Endothelial cell (in vitro differentiated cells): ENCODE data around the gene UBE2E2. TPM values are rescaled to one million over a fixed set of nuclear protein-coding genes. Genes with fewer than 3 reads are reported as not detected.

Experiments
- DNase-seq: peaks from one replicate; pipeline ENCODE4 v3.0.0; 2021; ENCODE audit warnings: low spot score
- H3K27ac Mint-ChIP-seq: one replicate; pipeline ENCODE4 v1.8.0; 2021; ENCODE audit warnings: mixed read lengths, inconsistent platforms; ENCODE audit not compliant: unreplicated experiment
- H3K27me3 Mint-ChIP-seq: one replicate; pipeline ENCODE4 v1.8.0; 2021; ENCODE audit warnings: mild to moderate bottlenecking, moderate library complexity, mixed read lengths, inconsistent platforms; ENCODE audit not compliant: unreplicated experiment
- H3K36me3 Mint-ChIP-seq: one replicate; pipeline ENCODE4 v1.8.0; 2021; ENCODE audit warnings: mild to moderate bottlenecking, low read depth, mixed read lengths, inconsistent platforms; ENCODE audit not compliant: unreplicated experiment
- H3K4me1 Mint-ChIP-seq: one replicate; pipeline ENCODE4 v1.8.0; 2021; ENCODE audit warnings: mild to moderate bottlenecking, mixed read lengths, inconsistent platforms; ENCODE audit not compliant: unreplicated experiment
- H3K4me3 Mint-ChIP-seq: one replicate; pipeline ENCODE4 v1.8.0; 2021; ENCODE audit warnings: mild to moderate bottlenecking, mixed read lengths, inconsistent platforms; ENCODE audit not compliant: unreplicated experiment
- H3K9me3 Mint-ChIP-seq: one replicate; pipeline ENCODE4 v1.8.0; 2021; ENCODE audit warnings: mixed read lengths, inconsistent platforms; ENCODE audit not compliant: unreplicated experiment
- total RNA-seq: library from RNA; stranded (reverse); fragmentation: NEBNext Ultra II Directional; extraction: Animal tissue kit (Norgen Biotek cat#: 25700); gene quantifications from one replicate; pipeline ENCODE4 v1.2.1, GENCODE V29; 2021; ENCODE audit not compliant: unreplicated experiment
- TF ChIP-seq, protein P1 (sequence below): fragments of 200-600 bp; sonication (generic); IDR thresholded peaks from one replicate; pipeline ENCODE4 v1.5.0; 2021; ENCODE audit warnings: antibody characterized with exemption; ENCODE audit not compliant: unreplicated experiment

The UBE2E2 gene
- total RNA-seq, 1 donor from 2014 or later: 46.9 TPM

DNA sequence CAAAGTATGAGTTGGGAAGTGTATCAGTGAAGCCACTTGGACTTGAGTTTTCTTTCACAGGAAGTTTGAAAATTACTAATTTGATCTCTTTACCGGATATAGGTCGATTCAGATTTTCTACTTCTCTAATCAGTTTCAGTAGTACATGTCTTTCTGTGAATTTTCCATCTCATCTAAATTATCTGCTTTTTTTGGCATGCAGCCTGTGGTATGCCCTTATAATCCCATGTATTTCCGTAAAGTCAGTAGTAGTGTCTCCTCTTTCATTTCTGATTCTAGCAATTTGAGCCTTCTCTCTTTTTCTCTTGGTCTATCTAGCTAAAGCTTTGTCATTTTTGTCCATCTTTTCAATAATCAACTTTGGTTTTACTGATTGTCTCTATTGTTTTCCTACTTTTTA is 434.2 kb downstream of the UBE2E2 start:
- Mint-ChIP-seq H3K27me3 (no peaks in the 10 kb centered on the region), H3K36me3 (no peaks in the 10 kb centered on the region), H3K27ac (no peak overlapping the region), H3K9me3 (no peaks in the 10 kb centered on the region), H3K4me3 (no peak overlapping the region), H3K4me1 (no peaks in the 10 kb centered on the region)
- no peak for DNase-seq
- TF ChIP-seq, protein P1, sequence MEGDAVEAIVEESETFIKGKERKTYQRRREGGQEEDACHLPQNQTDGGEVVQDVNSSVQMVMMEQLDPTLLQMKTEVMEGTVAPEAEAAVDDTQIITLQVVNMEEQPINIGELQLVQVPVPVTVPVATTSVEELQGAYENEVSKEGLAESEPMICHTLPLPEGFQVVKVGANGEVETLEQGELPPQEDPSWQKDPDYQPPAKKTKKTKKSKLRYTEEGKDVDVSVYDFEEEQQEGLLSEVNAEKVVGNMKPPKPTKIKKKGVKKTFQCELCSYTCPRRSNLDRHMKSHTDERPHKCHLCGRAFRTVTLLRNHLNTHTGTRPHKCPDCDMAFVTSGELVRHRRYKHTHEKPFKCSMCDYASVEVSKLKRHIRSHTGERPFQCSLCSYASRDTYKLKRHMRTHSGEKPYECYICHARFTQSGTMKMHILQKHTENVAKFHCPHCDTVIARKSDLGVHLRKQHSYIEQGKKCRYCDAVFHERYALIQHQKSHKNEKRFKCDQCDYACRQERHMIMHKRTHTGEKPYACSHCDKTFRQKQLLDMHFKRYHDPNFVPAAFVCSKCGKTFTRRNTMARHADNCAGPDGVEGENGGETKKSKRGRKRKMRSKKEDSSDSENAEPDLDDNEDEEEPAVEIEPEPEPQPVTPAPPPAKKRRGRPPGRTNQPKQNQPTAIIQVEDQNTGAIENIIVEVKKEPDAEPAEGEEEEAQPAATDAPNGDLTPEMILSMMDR: no peak

DNA sequence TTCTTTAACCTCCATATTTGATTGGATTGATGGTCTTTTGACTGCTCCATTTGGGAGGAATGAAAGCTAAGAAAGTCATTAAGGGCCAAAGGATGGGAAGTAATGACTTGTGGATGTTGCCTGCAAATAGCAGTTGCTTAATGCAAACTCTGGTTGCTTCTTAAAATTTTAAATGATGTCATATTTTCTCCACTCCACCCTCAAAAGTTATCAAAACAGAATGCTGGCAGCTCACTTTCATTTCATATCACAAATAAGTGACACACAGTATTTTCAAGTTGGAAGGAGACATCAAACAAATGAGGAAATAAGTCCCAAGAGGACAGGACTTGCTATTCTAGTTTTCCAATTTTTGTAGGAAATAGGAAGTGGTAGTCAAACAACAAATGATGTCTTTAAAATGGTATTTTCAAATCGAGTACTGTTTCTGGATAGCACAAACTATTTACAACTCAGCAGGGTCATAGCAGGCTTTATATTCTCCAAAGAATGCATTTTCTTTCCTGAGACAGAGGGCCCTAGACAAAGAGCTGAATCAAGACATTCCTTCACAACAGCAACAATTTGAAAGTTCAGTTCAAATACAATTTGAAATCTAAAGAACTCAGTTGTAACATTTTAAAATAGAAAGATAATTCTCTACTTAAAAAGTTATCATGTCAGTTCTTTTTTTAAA is 437.5 kb downstream of the UBE2E2 start:
- Mint-ChIP-seq H3K9me3 (no peaks in the 10 kb centered on the region), H3K4me1 (no peaks in the 10 kb centered on the region), H3K27ac (no peak overlapping the region), H3K4me3 (no peak overlapping the region), H3K27me3 (peaks cover 3% of the 10 kb centered on the region), H3K36me3 (peaks cover 3% of the 10 kb centered on the region)
- no peak for DNase-seq
- TF ChIP-seq, protein P1: no peak
